Motor neuron (in vitro differentiated cells): ENCODE measurements around the gene ZBTB40. TPM values are rescaled to one million over a fixed set of nuclear protein-coding genes. Genes with fewer than 3 reads are reported as not detected.

Source experiments
- ATAC-seq, 8 experiments: fragments of 200-7000 bp; cut with Tn5 transposase; replicated peaks in 6 of 8; 2 replicates each; pipeline ENCODE4 v1.8.0; 2021; ENCODE audit warnings: mild to moderate bottlenecking in 8 of 8, moderate library complexity in 8 of 8
- H3K27ac ChIP-seq, 2 donors: fragments of 250-450 bp; sonication (Bioruptor Pico); 2 replicates each; pipeline ENCODE4 v1.9.0; 2021; ENCODE audit warnings: antibody characterized with exemption in 2 of 2, mild to moderate bottlenecking in 2 of 2, moderate library complexity in 1 of 2
- H3K4me1 ChIP-seq, 2 donors: fragments of 250-450 bp; sonication (Bioruptor Pico); replicated peaks in 1 of 2; 2 replicates each; pipeline ENCODE4 v1.6.1; 2021; ENCODE audit warnings: antibody characterized with exemption in 2 of 2, mild to moderate bottlenecking in 2 of 2, moderate library complexity in 1 of 2
- H3K4me3 ChIP-seq, 5 donors: fragments of 250-450 bp; sonication (Bioruptor Pico); 2 replicates each; pipeline ENCODE4 v1.9.0; 2021; ENCODE audit warnings: antibody characterized with exemption in 5 of 5, mild to moderate bottlenecking in 5 of 5, moderate library complexity in 4 of 5
- WGBS, 10 experiments: fragments of 450-650 bp; shearing (Covaris generic); methylation state at CpG; one replicate each; pipeline ENCODE4 v1.0.0; 2022; 5-methylcytosine and 5-hydroxymethylcytosine counted together
- in situ Hi-C, 9 experiments: fragments of 400-800 bp; cut with MboI; loops; one replicate each; pipeline ENCODE4 v1.15.0; 2021; ENCODE audit warnings: low sequenced_read_pairs in 9 of 9, low pct_unique_long_range_greater_than_20kb in 2 of 9; ENCODE audit not compliant: unreplicated experiment in 9 of 9
- total RNA-seq, 8 experiments: library from RNA; unstranded; fragments of 300-600 nt; gene quantifications; 2 replicates each; pipeline versions ENCODE4 v1.2.3 to v1.2.4, GENCODE V29; 2022

Gene ZBTB40
- total RNA-seq, 8 experiments from 2014 or later, result 7.5 to 19.5 (median 12.1) TPM

GRCh38 chr1:22522221-22522743 lies 70.6 kb downstream of the ZBTB40 start:
- Histone ChIP-seq H3K4me1 (no peaks in the 10 kb centered on the region), H3K27ac (no peak overlapping the region), H3K4me3 (no peak overlapping the region)
- no peak for ATAC-seq
- in situ Hi-C loops, result loop anchor here in 1 of 9 experiments (10.0 kb wide), 1 partner anchor 123 kb away; the partner anchor contains the start of gene C1QC
- 80 to 100% (median 92%) methylated on average over 1 to 7 of the region's 7 CpGs; no CpG with 5 or more reads in 1 of the 10 experiments for WGBS, 10 experiments

- WGBS, 10 experiments, result 49 to 100% (median 96%) methylated on average over 1 to 5 of the region's 5 CpGs; no CpG with 5 or more reads in 1 of the 10 experiments
- ATAC-seq, result no peak
- in situ Hi-C loops, result loop anchor here in 1 of 9 experiments (10.0 kb wide), 1 partner anchor 120 kb away; the partner anchor contains the start of gene C1QC
- Histone ChIP-seq H3K4me1 (peaks cover 0 to 2% of the 10 kb centered on the region in 2 donors), H3K4me3 (no peak overlapping the region), H3K27ac (no peak overlapping the region)
These were observed 72.8 kb downstream of the ZBTB40 start for GRCh38 chr1:22524481-22524880.

- no peak overlapping the region for H3K4me3 ChIP-seq
- WGBS, 10 experiments, result 44 to 100% (median 83%) methylated on average over 1 to 3 of the region's 3 CpGs; no CpG with 5 or more reads in 1 of the 10 experiments
- in situ Hi-C loops, result loop anchor here in 1 of 9 experiments (10.0 kb wide), 1 partner anchor 120 kb away; the partner anchor contains the start of gene C1QC
These were observed 73.6 kb downstream of the ZBTB40 start for GRCh38 chr1:22525211-22525610.

GRCh38 chr1:22525646-22526045 lies 74.0 kb downstream of the ZBTB40 start:
- in situ Hi-C loops, result loop anchor here in 1 of 9 experiments (10.0 kb wide), 1 partner anchor 119 kb away; the partner anchor contains the start of gene C1QC
- no peak for ATAC-seq
- WGBS, 10 experiments, result 73 to 100% (median 92%) methylated on average over 1 to 9 of the region's 11 CpGs; no CpG with 5 or more reads in 2 of the 10 experiments
- Histone ChIP-seq H3K4me1 (peaks cover 0 to 2% of the 10 kb centered on the region in 2 donors), H3K4me3 (no peak overlapping the region), H3K27ac (no peak overlapping the region)

More at GRCh38 chr1:22525211-22525610, 73.6 kb downstream of the ZBTB40 start:
- no peak for ATAC-seq
- peaks cover 0 to 2% of the 10 kb centered on the region in 2 donors for H3K4me1 ChIP-seq
- no peak overlapping the region for H3K27ac ChIP-seq

GRCh38 chr1:22526098-22526497 lies 74.4 kb downstream of the ZBTB40 start:
- Histone ChIP-seq H3K27ac (no peak overlapping the region), H3K4me1 (peaks cover 0 to 2% of the 10 kb centered on the region in 2 donors), H3K4me3 (no peak overlapping the region)
- in situ Hi-C loops, result loop anchor here in 1 of 9 experiments (10.0 kb wide), 1 partner anchor 119 kb away; the partner anchor contains the start of gene C1QC
- no peak for ATAC-seq
- WGBS, 10 experiments, result 80 to 100% (median 91%) methylated on average over 1 to 10 of the region's 11 CpGs; no CpG with 5 or more reads in 4 of the 10 experiments

- Histone ChIP-seq H3K4me3 (no peak overlapping the region), H3K4me1 (peaks cover 0 to 2% of the 10 kb centered on the region in 2 donors), H3K27ac (no peak overlapping the region)
- peak in 1 of 8 experiments; percentile 4 for ATAC-seq
- in situ Hi-C loops, result loop anchor here in 1 of 9 experiments (10.0 kb wide), 1 partner anchor 118 kb away; the partner anchor contains the start of gene C1QC
- 90 to 100% (median 100%) methylated on average over 1 to 2 of the region's 5 CpGs; no CpG with 5 or more reads in 5 of the 10 experiments for WGBS, 10 experiments
These were observed 75.0 kb downstream of the ZBTB40 start for GRCh38 chr1:22526677-22527076.

- ATAC-seq, result peak in 5 of 8 experiments; percentile 44 to 73 (median 58)
- no peak overlapping the region for H3K27ac ChIP-seq
- in situ Hi-C loops, result loop anchor here in 1 of 9 experiments (10.0 kb wide), 1 partner anchor 118 kb away; the partner anchor contains the start of gene C1QC
- WGBS, 10 experiments, result 74 to 100% (median 82%) methylated on average over 1 to 7 of the region's 7 CpGs; no CpG with 5 or more reads in 4 of the 10 experiments
- H3K4me3 ChIP-seq, result no peak overlapping the region
- peaks cover 0 to 2% of the 10 kb centered on the region in 2 donors for H3K4me1 ChIP-seq
These were observed 75.5 kb downstream of the ZBTB40 start for GRCh38 chr1:22527122-22527521.

GRCh38 chr1:22527555-22528296 lies 76.1 kb downstream of the ZBTB40 start:
- Histone ChIP-seq H3K4me1 (peaks cover 0 to 6% of the 10 kb centered on the region in 2 donors), H3K27ac (no peak overlapping the region), H3K4me3 (no peak overlapping the region)
- in situ Hi-C loops, result loop anchor here in 1 of 9 experiments (10.0 kb wide), 1 partner anchor 117 kb away; the partner anchor contains the start of gene C1QC
- peak in 5 of 8 experiments; percentile 46 to 75 (median 58) for ATAC-seq
- WGBS, 10 experiments, result 60 to 100% (median 84%) methylated on average over 1 to 9 of the region's 15 CpGs; no CpG with 5 or more reads in 1 of the 10 experiments

- Histone ChIP-seq H3K4me3 (no peak overlapping the region), H3K27ac (no peak overlapping the region), H3K4me1 (peaks cover 5 to 14% of the 10 kb centered on the region in 2 donors)
- WGBS, 10 experiments, result 63 to 100% (median 94%) methylated on average over 1 to 7 of the region's 7 CpGs; no CpG with 5 or more reads in 1 of the 10 experiments
- no peak for ATAC-seq
- in situ Hi-C loops, result loop anchor here in 1 of 9 experiments (10.0 kb wide), 1 partner anchor 116 kb away; the partner anchor contains the start of gene C1QC
These were observed 76.8 kb downstream of the ZBTB40 start for GRCh38 chr1:22528451-22528850.

GRCh38 chr1:22529901-22530621 lies 78.4 kb downstream of the ZBTB40 start:
- Histone ChIP-seq H3K27ac (no peak overlapping the region), H3K4me1 (peaks cover 5 to 18% of the 10 kb centered on the region in 2 donors), H3K4me3 (no peak overlapping the region)
- 70 to 100% (median 83%) methylated on average over 1 to 11 of the region's 12 CpGs; no CpG with 5 or more reads in 3 of the 10 experiments for WGBS, 10 experiments
- in situ Hi-C loops, result loop anchor here in 1 of 9 experiments (10.0 kb wide), 1 partner anchor 115 kb away; the partner anchor contains the start of gene C1QC
- ATAC-seq, result no peak

GRCh38 chr1:22530715-22531114 lies 79.1 kb downstream of the ZBTB40 start:
- no peak overlapping the region for H3K27ac ChIP-seq
- peaks cover 5 to 19% of the 10 kb centered on the region in 2 donors for H3K4me1 ChIP-seq
- in situ Hi-C loops, result no loop called here
- H3K4me3 ChIP-seq, result no peak overlapping the region
- no peak for ATAC-seq
- WGBS, 10 experiments, result 74 to 100% (median 97%) methylated on average over 1 to 3 of the region's 3 CpGs; no CpG with 5 or more reads in 2 of the 10 experiments

GRCh38 chr1:22531251-22531650 lies 79.6 kb downstream of the ZBTB40 start:
- no peak for ATAC-seq
- in situ Hi-C loops, result no loop called here
- 75 to 100% (median 86%) methylated on average over 1 to 6 of the region's 6 CpGs; no CpG with 5 or more reads in 1 of the 10 experiments for WGBS, 10 experiments
- Histone ChIP-seq H3K4me3 (no peak overlapping the region), H3K4me1 (peaks cover 5 to 25% of the 10 kb centered on the region in 2 donors), H3K27ac (no peak overlapping the region)
